ENCODE data around the gene CCIN. TPM values are rescaled to one million over a fixed set of nuclear protein-coding genes. Genes with fewer than 3 reads are reported as not detected.

CCIN gene
- total and polyA plus RNA-seq, 12 donors: 0.12 to 0.15 TPM; not detected in 10

GRCh38 chr9:36213387-36213786 lies 44.2 kb downstream of the CCIN start:
- intact Hi-C loops (cut with DNase I): no loop called here

DNA sequence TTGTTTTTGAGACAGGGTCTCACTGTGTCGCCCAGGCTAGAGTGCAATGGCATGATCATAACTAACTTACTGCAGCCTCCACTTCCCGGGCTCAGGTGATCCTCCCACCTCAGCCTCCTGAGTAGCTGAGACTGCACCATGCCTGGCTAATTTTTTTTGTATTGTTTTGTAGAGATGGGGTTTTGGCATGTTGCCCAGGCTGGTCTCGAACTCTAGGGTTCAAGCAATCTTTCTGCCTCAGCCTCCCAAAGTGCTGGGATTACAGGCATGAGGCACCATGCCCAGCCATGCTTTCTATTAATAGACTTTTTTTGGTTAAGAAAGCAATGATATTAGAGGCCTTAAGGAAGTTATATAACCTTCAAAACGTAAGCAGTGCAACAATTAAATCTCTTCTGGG lies 44.8 kb downstream of the CCIN start:
- ATAC-seq: no peak
- H3K4me1 ChIP-seq: peaks cover 18 to 93% (median 71%) of the 10 kb centered on the region in 9 donors
- TF ChIP-seq, protein P1, sequence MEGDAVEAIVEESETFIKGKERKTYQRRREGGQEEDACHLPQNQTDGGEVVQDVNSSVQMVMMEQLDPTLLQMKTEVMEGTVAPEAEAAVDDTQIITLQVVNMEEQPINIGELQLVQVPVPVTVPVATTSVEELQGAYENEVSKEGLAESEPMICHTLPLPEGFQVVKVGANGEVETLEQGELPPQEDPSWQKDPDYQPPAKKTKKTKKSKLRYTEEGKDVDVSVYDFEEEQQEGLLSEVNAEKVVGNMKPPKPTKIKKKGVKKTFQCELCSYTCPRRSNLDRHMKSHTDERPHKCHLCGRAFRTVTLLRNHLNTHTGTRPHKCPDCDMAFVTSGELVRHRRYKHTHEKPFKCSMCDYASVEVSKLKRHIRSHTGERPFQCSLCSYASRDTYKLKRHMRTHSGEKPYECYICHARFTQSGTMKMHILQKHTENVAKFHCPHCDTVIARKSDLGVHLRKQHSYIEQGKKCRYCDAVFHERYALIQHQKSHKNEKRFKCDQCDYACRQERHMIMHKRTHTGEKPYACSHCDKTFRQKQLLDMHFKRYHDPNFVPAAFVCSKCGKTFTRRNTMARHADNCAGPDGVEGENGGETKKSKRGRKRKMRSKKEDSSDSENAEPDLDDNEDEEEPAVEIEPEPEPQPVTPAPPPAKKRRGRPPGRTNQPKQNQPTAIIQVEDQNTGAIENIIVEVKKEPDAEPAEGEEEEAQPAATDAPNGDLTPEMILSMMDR (IDR thresholded peaks at IDR 0.05): no peak
- intact Hi-C loops (cut with DNase I): no loop called here
- no peaks in the 10 kb centered on the region for H3K27me3 ChIP-seq
- no peak for DNase-seq
- H3K27ac ChIP-seq: peak overlapping the region in 8 of 10 donors; percentile 3 to 87 (median 56)
- no peak overlapping the region for H3K4me3 ChIP-seq
- 53 to 59% methylated on average over 4 of the region's 4 CpGs for WGBS, 2 donors
- no peaks in the 10 kb centered on the region for H3K9me3 ChIP-seq
- peaks cover 0 to 94% (median 19%) of the 10 kb centered on the region in 9 donors for H3K36me3 ChIP-seq

More at GRCh38 chr9:36213387-36213786, 44.2 kb downstream of the CCIN start:
- Histone ChIP-seq H3K9me3 (no peaks in the 10 kb centered on the region), H3K27me3 (no peaks in the 10 kb centered on the region), H3K4me1 (peaks cover 18 to 93% (median 77%) of the 10 kb centered on the region in 9 donors), H3K36me3 (peaks cover 0 to 94% (median 14%) of the 10 kb centered on the region in 9 donors), H3K27ac (peak overlapping the region in 8 of 10 donors; percentile 3 to 87 (median 56)), H3K4me3 (no peak overlapping the region)
- WGBS, 2 donors: 82 to 83% methylated on average over 4 of the region's 4 CpGs
- ATAC-seq (no peak), DNase-seq (no peak)
- TF ChIP-seq, protein P1 (IDR thresholded peaks at IDR 0.05): no peak

- no peaks in the 10 kb centered on the region for H3K27me3 ChIP-seq
- no peaks in the 10 kb centered on the region for H3K9me3 ChIP-seq
- TF ChIP-seq, protein P1 (IDR thresholded peaks at IDR 0.05): no peak
- intact Hi-C loops (cut with DNase I): no loop called here
- no peak for DNase-seq
- ATAC-seq: peak in 7 of 8 donors; percentile 21 to 55 (median 45)
- H3K4me3 ChIP-seq: no peak overlapping the region
- H3K36me3 ChIP-seq: peaks cover 0 to 94% (median 25%) of the 10 kb centered on the region in 9 donors
- peak overlapping the region in 8 of 10 donors; percentile 11 to 87 (median 56) for H3K27ac ChIP-seq
- H3K4me1 ChIP-seq: peaks cover 18 to 87% (median 65%) of the 10 kb centered on the region in 9 donors
Measured at GRCh38 chr9:36214571-36214970, 45.4 kb downstream of the CCIN start.

DNA sequence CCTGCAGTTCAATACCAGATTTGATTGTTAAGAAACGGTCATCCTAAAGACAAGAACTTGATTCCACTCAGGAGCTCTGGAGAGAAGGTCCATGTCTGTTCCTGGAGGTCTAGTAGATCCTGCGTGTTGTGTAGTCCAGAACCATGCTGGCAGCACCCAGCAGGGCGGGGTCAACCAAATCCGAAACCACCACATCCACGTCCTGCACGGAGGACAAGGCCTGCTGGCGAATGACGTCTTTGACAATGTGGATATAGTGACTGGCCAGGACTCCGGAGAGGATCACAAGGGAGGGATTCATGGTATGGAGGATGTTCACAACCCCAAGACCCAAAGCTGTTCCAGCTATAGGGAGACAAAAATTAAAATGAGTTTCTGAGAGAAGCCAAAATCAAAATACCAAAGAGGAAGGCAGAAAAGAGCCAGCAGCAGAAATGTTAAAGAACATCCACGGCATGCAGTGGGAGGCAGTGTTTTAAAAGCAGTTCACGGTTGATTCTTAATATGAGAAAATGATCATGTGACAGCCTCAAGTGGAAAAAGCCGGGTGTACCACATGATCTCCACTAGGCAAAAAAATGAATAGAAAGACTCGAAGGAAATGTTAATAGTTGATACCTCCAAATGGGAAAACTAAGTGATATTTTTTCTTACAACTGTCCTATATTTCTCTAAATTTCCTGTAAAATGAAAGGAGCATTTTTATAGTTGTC lies 48.2 kb downstream of the CCIN start:
- ATAC-seq (no peak), DNase-seq (no peak)
- peaks cover 7 to 59% (median 37%) of the 10 kb centered on the region in 9 donors for H3K4me1 ChIP-seq
- peaks cover 0 to 2% (median under 1%) of the 10 kb centered on the region in 11 donors for H3K9me3 ChIP-seq
- 62 to 68% methylated on average over 13 of the region's 13 CpGs for WGBS, 2 donors
- intact Hi-C loops (cut with DNase I): no loop called here
- peaks cover 0 to 92% (median 39%) of the 10 kb centered on the region in 9 donors for H3K36me3 ChIP-seq
- no peak overlapping the region for H3K4me3 ChIP-seq
- H3K27ac ChIP-seq: peak overlapping the region in 2 of 10 donors; percentile 10 to 28
- no peaks in the 10 kb centered on the region for H3K27me3 ChIP-seq
- TF ChIP-seq, protein P1 (IDR thresholded peaks at IDR 0.05): no peak

Data from heart right ventricle (tissue), 16 donors.